Panc1 (cell line): Measurements from ENCODE around the gene ACER1. TPM values are rescaled to one million over a fixed set of nuclear protein-coding genes. Genes with fewer than 3 reads are reported as not detected.
A peak's percentile ranks its signal among the peaks of the same experiment; 100 is the strongest.

Experiments
- ATAC-seq: fragments of 200-7000 bp; cut with Tn5 transposase; 2 replicates; pipeline ENCODE4 v1.9.1; 2020; ENCODE audit warnings: mild to moderate bottlenecking, moderate library complexity
- BruUV-seq: library from RNA; stranded (reverse); fragments of 400-500 nt; replicated peaks from 2 replicates; lab custom pipeline; 2021; lab: Mats Ljungman, UMichigan
- CTCF ChIA-PET: fragments of 300-600 bp; sonication (Branson Sonifier 250); formaldehyde crosslinking; loops from one replicate; lab custom pipeline; 2022; ENCODE audit warnings: antibody characterized with exemption; lab: Charles Lee
- POLR2A ChIA-PET: fragments of 300-600 bp; sonication (Branson Sonifier 250); formaldehyde crosslinking; loops from one replicate; lab custom pipeline; 2022; ENCODE audit warnings: antibody characterized with exemption; lab: Charles Lee
- DNase-seq: peaks from one replicate; pipeline ENCODE4 v3.0.0-alpha.2; 2010; ENCODE audit warnings: low read depth, low spot score
- H3K27ac ChIP-seq: 2 replicates; pipeline ENCODE4 v1.5.1; 2011; ENCODE audit warnings: mild to moderate bottlenecking, low read length, inconsistent platforms
- H3K27me3 ChIP-seq: fragments of 200-500 bp; sonication (Bioruptor generic); 2 replicates; pipeline ENCODE4 v1.6.0; 2014; ENCODE audit warnings: low read length, inconsistent platforms; ENCODE audit not compliant: control insufficient read depth, insufficient read depth
- H3K36me3 ChIP-seq: fragments of 200-500 bp; sonication (Bioruptor generic); 2 replicates; pipeline ENCODE4 v1.5.1; 2014; ENCODE audit warnings: inconsistent platforms, mild to moderate bottlenecking, low read length, moderate library complexity; ENCODE audit not compliant: control insufficient read depth, insufficient read depth
- H3K4me1 ChIP-seq: 2 replicates; pipeline ENCODE4 v1.5.1; 2011; ENCODE audit warnings: inconsistent platforms, mild to moderate bottlenecking, low read length, moderate library complexity; ENCODE audit not compliant: control insufficient read depth, insufficient read depth
- H3K4me3 ChIP-seq, 2 experiments: 2 replicates each; pipeline ENCODE4 v1.5.1; 2011 to 2012; ENCODE audit warnings: low read depth in 2 of 2, low read length in 2 of 2, mild to moderate bottlenecking in 2 of 2, inconsistent platforms in 1 of 2, moderate library complexity in 1 of 2
- H3K9me3 ChIP-seq: fragments of 200-500 bp; sonication (Bioruptor generic); 2 replicates; pipeline ENCODE4 v1.5.1; 2014; ENCODE audit warnings: low read depth, mild to moderate bottlenecking, inconsistent platforms, low read length, moderate library complexity; ENCODE audit not compliant: control insufficient read depth, insufficient read depth
- POLR2AphosphoS5 ChIP-seq: IDR thresholded peaks from 2 replicates; pipeline ENCODE4 v1.6.1; 2012; ENCODE audit warnings: mild to moderate bottlenecking, low read depth, low read length, moderate library complexity
- SIN3A ChIP-seq: IDR thresholded peaks from 2 replicates; pipeline ENCODE4 v1.6.1; 2012; ENCODE audit warnings: low read depth, mild to moderate bottlenecking, low read length, moderate library complexity, borderline replicate concordance; ENCODE audit not compliant: insufficient read depth
- TCF7L2 ChIP-seq: IDR thresholded peaks from 2 replicates; pipeline ENCODE4 v1.6.1; 2011; ENCODE audit warnings: mild to moderate bottlenecking, low read depth, low read length, inconsistent platforms
- in situ Hi-C: cut with HindIII; loops from 2 replicates; pipeline ENCODE4 v1.10.0; 2016; ENCODE audit warnings: low sequenced_read_pairs, low pct_unique_long_range_greater_than_20kb
- intact Hi-C: fragments of 100-400 bp; cut with micrococcal nuclease; formaldehyde crosslinking; loops from one replicate; pipeline ENCODE4 v1.10.0; 2022; ENCODE audit not compliant: unreplicated experiment
- total RNA-seq: library from RNA; stranded (reverse); gene quantifications from one replicate; pipeline ENCODE4 v1.2.1, GENCODE V29; 2021; ENCODE audit not compliant: unreplicated experiment
- TF ChIP-seq, protein P1 (sequence below), 2 experiments: IDR thresholded peaks; 2 replicates each; pipeline ENCODE4 v1.6.1; 2011 to 2012; ENCODE audit warnings: low read depth in 2 of 2, control low read depth in 1 of 2, low read length in 1 of 2, mild to moderate bottlenecking in 1 of 2, moderate library complexity in 1 of 2; ENCODE audit not compliant: insufficient read depth in 1 of 2
- TF ChIP-seq, protein P2 (sequence below): fragments of 450-650 bp; IDR thresholded peaks from 2 replicates; pipeline ENCODE4 v1.5.1; 2017; ENCODE audit warnings: mild to moderate bottlenecking

ACER1 gene
- total RNA-seq, 1 experiment from 2014 or later, result not detected

DNA sequence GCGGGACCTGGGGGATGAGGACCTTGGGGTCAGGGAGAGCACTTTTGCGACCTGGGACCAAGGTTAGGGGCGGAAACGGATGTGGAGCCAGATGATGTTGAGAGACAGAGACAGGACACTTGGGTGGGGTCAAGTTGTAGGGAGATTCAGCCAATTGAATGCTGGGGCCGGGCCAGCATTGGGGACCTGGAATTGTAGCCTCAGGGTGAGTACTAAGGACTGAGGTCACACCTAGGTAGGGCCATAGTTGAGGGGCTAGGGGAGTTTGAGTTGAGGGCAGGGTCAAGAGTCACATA is 40.3 kb upstream of the ACER1 start:
- ATAC-seq, result no peak
- CTCF ChIA-PET, result no interaction called here
- Histone ChIP-seq H3K36me3 (no peaks in the 10 kb centered on the region), H3K27ac (peak overlapping the region; percentile 74), H3K4me1 (peaks cover 2% of the 10 kb centered on the region), H3K4me3 (peak overlapping the region; percentile 38 to 53), H3K27me3 (no peaks in the 10 kb centered on the region), H3K9me3 (no peaks in the 10 kb centered on the region)
- intact Hi-C loops (no loop called here), in situ Hi-C loops (no loop called here)
- POLR2A ChIA-PET, result no interaction called here
- BruUV-seq, result no TSS peak
- no peak for DNase-seq
- no peak for TF ChIP-seq SIN3A
- no peak for TF ChIP-seq TCF7L2
- TF ChIP-seq, protein P1, sequence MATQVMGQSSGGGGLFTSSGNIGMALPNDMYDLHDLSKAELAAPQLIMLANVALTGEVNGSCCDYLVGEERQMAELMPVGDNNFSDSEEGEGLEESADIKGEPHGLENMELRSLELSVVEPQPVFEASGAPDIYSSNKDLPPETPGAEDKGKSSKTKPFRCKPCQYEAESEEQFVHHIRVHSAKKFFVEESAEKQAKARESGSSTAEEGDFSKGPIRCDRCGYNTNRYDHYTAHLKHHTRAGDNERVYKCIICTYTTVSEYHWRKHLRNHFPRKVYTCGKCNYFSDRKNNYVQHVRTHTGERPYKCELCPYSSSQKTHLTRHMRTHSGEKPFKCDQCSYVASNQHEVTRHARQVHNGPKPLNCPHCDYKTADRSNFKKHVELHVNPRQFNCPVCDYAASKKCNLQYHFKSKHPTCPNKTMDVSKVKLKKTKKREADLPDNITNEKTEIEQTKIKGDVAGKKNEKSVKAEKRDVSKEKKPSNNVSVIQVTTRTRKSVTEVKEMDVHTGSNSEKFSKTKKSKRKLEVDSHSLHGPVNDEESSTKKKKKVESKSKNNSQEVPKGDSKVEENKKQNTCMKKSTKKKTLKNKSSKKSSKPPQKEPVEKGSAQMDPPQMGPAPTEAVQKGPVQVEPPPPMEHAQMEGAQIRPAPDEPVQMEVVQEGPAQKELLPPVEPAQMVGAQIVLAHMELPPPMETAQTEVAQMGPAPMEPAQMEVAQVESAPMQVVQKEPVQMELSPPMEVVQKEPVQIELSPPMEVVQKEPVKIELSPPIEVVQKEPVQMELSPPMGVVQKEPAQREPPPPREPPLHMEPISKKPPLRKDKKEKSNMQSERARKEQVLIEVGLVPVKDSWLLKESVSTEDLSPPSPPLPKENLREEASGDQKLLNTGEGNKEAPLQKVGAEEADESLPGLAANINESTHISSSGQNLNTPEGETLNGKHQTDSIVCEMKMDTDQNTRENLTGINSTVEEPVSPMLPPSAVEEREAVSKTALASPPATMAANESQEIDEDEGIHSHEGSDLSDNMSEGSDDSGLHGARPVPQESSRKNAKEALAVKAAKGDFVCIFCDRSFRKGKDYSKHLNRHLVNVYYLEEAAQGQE (IDR thresholded peaks at IDR 0.05; ENCODE audit: insufficient read depth in 1 of 2, low read depth in 2 of 2, low read length in 1 of 2), result no peak
- TF ChIP-seq POLR2AphosphoS5, result no peak
- TF ChIP-seq, protein P2, sequence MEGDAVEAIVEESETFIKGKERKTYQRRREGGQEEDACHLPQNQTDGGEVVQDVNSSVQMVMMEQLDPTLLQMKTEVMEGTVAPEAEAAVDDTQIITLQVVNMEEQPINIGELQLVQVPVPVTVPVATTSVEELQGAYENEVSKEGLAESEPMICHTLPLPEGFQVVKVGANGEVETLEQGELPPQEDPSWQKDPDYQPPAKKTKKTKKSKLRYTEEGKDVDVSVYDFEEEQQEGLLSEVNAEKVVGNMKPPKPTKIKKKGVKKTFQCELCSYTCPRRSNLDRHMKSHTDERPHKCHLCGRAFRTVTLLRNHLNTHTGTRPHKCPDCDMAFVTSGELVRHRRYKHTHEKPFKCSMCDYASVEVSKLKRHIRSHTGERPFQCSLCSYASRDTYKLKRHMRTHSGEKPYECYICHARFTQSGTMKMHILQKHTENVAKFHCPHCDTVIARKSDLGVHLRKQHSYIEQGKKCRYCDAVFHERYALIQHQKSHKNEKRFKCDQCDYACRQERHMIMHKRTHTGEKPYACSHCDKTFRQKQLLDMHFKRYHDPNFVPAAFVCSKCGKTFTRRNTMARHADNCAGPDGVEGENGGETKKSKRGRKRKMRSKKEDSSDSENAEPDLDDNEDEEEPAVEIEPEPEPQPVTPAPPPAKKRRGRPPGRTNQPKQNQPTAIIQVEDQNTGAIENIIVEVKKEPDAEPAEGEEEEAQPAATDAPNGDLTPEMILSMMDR, result no peak

DNA sequence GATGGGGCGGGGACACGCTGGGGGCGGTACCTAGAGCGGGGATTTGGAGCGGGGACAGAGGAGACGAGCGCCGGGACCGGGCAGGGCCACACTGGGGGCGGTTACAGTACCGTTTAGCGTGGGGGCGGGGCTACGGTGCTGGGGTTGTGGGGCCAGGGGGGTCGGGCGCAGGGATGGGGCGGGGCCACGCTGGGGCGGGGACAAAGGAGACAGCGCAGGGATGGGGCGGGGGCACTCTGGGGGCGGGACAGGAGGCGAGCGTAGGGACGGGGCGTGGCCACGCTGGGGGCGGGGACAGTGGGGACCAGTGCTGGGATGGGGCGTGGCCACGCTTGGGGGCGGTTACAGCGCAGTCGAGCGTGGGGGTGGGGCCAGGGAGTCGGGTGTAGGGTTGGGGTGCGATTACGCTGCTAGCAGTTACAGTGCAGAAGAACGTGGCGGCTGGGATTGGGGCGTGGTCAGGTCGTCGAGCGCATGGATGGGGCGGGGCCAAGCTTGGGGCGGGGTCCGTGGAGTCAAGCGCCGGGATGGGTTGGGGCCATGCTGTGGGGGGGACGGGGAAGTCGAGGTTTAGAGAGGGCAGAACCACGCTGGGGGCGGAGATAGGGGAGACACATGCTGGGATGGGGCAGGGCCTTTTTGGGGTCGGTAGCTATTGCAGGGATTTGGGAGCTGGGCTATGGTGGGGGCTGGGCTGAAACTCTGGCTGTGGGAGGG is 39.8 kb upstream of the ACER1 start:
- Histone ChIP-seq H3K9me3 (no peaks in the 10 kb centered on the region), H3K36me3 (no peaks in the 10 kb centered on the region), H3K27ac (peak overlapping the region; percentile 79), H3K4me1 (peaks cover 2% of the 10 kb centered on the region), H3K27me3 (no peaks in the 10 kb centered on the region), H3K4me3 (peak overlapping the region; percentile 72 to 76)
- ChIA-PET CTCF (interaction anchor here (0.6 kb wide), 1 partner anchor 125 kb away, joined by 5 read pairs; no protein-coding TSS in a partner anchor), POLR2A (interaction anchor here (0.9 kb wide), 1 partner anchor 18 kb away, joined by 6 read pairs; no protein-coding TSS in a partner anchor)
- intact Hi-C loops (no loop called here), in situ Hi-C loops (no loop called here)
- ATAC-seq (peak; percentile 86), DNase-seq (peak; percentile 85)
- no TSS peak for BruUV-seq
- TF ChIP-seq, protein P2, result no peak
- TF ChIP-seq, protein P1 (IDR thresholded peaks at IDR 0.05; ENCODE audit: insufficient read depth in 1 of 2, low read depth in 2 of 2, low read length in 1 of 2), result no peak
- TF ChIP-seq POLR2AphosphoS5 (no peak), SIN3A (no peak), TCF7L2 (no peak)
